Transverse colon (tissue), 4 donors: Measurements from ENCODE around the gene TANK. TPM values are rescaled to one million over a fixed set of nuclear protein-coding genes. Genes with fewer than 3 reads are reported as not detected.

Experiments
- DNase-seq: peaks from one replicate; pipeline ENCODE4 v3.0.0-alpha.2; 2019
- H3K27ac ChIP-seq, 4 donors: fragments of 200-600 bp; sonication (generic); 2 replicates each; pipeline ENCODE4 v1.5.1; 2016 to 2018; ENCODE audit warnings: inconsistent platforms in 4 of 4
- H3K27me3 ChIP-seq: fragments of 200-600 bp; sonication (generic); 2 replicates; pipeline ENCODE4 v1.5.1; 2017; ENCODE audit warnings: inconsistent platforms
- H3K36me3 ChIP-seq, 4 donors: fragments of 200-600 bp; sonication (generic); 2 replicates each; pipeline ENCODE4 v1.5.1; 2017 to 2019; ENCODE audit warnings: inconsistent platforms in 4 of 4
- H3K4me1 ChIP-seq, 4 donors: fragments of 200-600 bp; sonication (generic); 2 replicates each; pipeline ENCODE4 v1.5.1; 2017 to 2020; ENCODE audit warnings: inconsistent platforms in 4 of 4
- H3K4me3 ChIP-seq, 4 donors: fragments of 200-600 bp; sonication (generic); 1 replicate in 1 of 4; 2 replicates in 3 of 4; pipeline versions ENCODE4 v1.5.1 to v1.6.1; 2017 to 2019; ENCODE audit warnings: inconsistent platforms in 4 of 4
- H3K9me3 ChIP-seq, 2 donors: fragments of 200-600 bp; sonication (generic); 2 replicates each; pipeline ENCODE4 v1.5.1; 2017 to 2019; ENCODE audit warnings: inconsistent platforms in 2 of 2
- EP300 ChIP-seq: sonication (generic); formaldehyde crosslinking; IDR thresholded peaks from one replicate; pipeline ENCODE4 v1.6.1; 2017; ENCODE audit warnings: antibody characterized with exemption, low read depth
- POLR2A ChIP-seq: fragments of 450-650 bp; IDR thresholded peaks from one replicate; pipeline ENCODE4 v1.6.1; 2016; ENCODE audit warnings: antibody characterized with exemption, mild to moderate bottlenecking, moderate library complexity
- POLR2AphosphoS5 ChIP-seq, 3 donors: sonication (generic); formaldehyde crosslinking; IDR thresholded peaks; one replicate each; pipeline ENCODE4 v1.6.1; 2016; ENCODE audit warnings: antibody characterized with exemption in 3 of 3
- WGBS, 2 donors: methylation state at CpG; one replicate each; pipeline ENCODE4 v1.1.5; 2018; ENCODE audit warnings: low coverage in 1 of 2; 5-methylcytosine and 5-hydroxymethylcytosine counted together
- in situ Hi-C, 4 donors: fragments of 200-750 bp; cut with MboI; loops; one replicate each; pipeline versions ENCODE4 v1.15.0 to v1.15.1; 2017; ENCODE audit warnings: low sequenced_read_pairs in 3 of 4, low pct_ligation_motif_present in 1 of 4, low pct_unique_long_range_greater_than_20kb in 1 of 4
- intact Hi-C: fragments of 100-400 bp; cut with DNase I; formaldehyde crosslinking; loops from one replicate; pipeline ENCODE4 v1.15.1; 2023; ENCODE audit warnings: low total_unique reads
- total RNA-seq, 4 donors: library from RNA; depleted of rRNA; stranded (reverse); fragments of >200 nt; gene quantifications; one replicate each; pipeline ENCODE4 v1.1.0, GENCODE V29; 2016
- TF ChIP-seq, protein P1 (sequence below), 5 experiments: fragments of 200-600 bp in 3 of 5; fragments of 450-650 bp in 2 of 5; sonication (generic) in 3 of 5; IDR thresholded peaks; 1 replicate in 2 of 5; 2 replicates in 3 of 5; pipeline ENCODE4 v1.5.1; 2016 to 2017; ENCODE audit warnings: antibody characterized with exemption in 5 of 5, inconsistent platforms in 3 of 5, mild to moderate bottlenecking in 2 of 5, moderate library complexity in 1 of 5

The TANK gene
- total RNA-seq, 4 donors from 2014 or later = 35.0 to 107 (median 58.0) TPM

DNA sequence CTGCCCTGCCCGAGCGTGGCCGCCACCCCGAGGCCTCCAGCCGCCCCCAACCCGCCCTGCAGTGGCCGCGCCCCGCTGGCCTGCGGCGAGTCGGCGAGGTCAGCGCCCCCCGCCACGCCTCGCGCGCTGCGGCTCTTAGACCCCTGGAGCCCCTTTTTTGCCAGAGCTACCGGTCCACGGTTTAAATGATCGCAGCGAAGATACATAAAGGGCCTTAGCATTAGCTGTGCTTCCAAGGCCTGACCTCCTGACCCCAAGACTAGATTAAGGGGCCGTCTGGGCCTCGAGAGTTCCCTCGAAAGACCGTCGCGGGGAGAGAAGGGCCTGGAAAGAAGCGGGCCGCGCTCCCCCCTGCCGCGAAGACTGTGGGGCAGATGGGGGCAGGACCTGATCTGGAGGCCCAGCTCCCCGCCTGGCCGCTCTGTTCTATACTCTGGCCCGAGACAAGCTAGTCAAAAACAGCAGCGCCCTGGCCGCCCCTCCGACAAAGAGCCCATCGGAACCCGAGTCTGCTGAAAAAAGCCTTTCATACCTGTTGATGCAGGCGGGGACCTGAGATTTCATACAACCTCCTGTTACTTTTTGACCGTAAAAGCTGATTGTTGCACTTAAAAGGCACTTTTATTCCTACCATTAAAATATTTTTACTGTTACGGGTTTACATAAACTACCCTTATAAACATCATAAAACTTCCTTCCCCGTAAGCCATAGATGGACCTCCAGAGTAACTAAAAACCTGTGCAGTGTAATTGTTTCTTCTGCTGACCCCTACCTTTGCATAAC is 79.3 kb downstream of the TANK start:
- Histone ChIP-seq H3K9me3 (no peaks in the 10 kb centered on the region), H3K27ac (peak overlapping the region in 3 of 4 donors; percentile 24 to 62 (median 47)), H3K27me3 (no peaks in the 10 kb centered on the region), H3K4me1 (peaks cover 3 to 18% (median 8%) of the 10 kb centered on the region in 4 donors), H3K36me3 (peaks cover 0 to 5% (median 0%) of the 10 kb centered on the region in 4 donors), H3K4me3 (peak overlapping the region in 2 of 4 donors; percentile 51 to 60)
- in situ Hi-C loops = no loop called here
- 72 to 92% methylated on average over 4 to 47 of the region's 47 CpGs for WGBS, 2 donors
- no peak for DNase-seq
- intact Hi-C loops = no loop called here
- TF ChIP-seq POLR2AphosphoS5 (IDR thresholded peaks at IDR 0.05) (no peak), POLR2A (no peak), EP300 (no peak)
- TF ChIP-seq, protein P1, sequence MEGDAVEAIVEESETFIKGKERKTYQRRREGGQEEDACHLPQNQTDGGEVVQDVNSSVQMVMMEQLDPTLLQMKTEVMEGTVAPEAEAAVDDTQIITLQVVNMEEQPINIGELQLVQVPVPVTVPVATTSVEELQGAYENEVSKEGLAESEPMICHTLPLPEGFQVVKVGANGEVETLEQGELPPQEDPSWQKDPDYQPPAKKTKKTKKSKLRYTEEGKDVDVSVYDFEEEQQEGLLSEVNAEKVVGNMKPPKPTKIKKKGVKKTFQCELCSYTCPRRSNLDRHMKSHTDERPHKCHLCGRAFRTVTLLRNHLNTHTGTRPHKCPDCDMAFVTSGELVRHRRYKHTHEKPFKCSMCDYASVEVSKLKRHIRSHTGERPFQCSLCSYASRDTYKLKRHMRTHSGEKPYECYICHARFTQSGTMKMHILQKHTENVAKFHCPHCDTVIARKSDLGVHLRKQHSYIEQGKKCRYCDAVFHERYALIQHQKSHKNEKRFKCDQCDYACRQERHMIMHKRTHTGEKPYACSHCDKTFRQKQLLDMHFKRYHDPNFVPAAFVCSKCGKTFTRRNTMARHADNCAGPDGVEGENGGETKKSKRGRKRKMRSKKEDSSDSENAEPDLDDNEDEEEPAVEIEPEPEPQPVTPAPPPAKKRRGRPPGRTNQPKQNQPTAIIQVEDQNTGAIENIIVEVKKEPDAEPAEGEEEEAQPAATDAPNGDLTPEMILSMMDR (IDR thresholded peaks at IDR 0.05) = no peak

DNA sequence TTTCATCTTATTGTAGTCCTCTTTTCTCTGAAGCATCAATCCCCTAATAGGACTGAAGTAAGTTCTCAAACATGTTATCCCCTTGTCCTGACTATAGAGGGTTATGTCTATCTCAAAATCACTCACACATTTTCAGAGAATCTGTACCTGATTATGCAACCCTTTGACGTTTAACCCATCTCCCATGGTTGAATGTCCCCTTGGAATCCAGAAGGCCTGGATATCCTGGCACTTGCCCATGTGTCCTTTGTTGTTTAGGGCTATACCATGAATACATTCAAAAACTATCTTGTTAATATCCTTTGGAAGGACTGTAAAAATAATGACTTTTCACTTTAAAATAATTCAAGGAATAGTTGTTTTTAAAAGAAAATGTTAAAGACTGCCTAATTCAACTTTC is 81.7 kb downstream of the TANK start:
- intact Hi-C loops = no loop called here
- Histone ChIP-seq H3K4me3 (no peak overlapping the region), H3K4me1 (peaks cover 3 to 17% (median 8%) of the 10 kb centered on the region in 4 donors), H3K27me3 (peaks cover 13% of the 10 kb centered on the region), H3K36me3 (no peaks in the 10 kb centered on the region), H3K9me3 (no peaks in the 10 kb centered on the region), H3K27ac (no peak overlapping the region)
- 33 to 55% methylated on average over 1 of the region's 1 CpG for WGBS, 2 donors
- in situ Hi-C loops = no loop called here
- no peak for TF ChIP-seq POLR2AphosphoS5 (IDR thresholded peaks at IDR 0.05)
- TF ChIP-seq, protein P1 (IDR thresholded peaks at IDR 0.05) = no peak
- TF ChIP-seq POLR2A = no peak
- TF ChIP-seq EP300 = no peak
- DNase-seq = no peak

DNA sequence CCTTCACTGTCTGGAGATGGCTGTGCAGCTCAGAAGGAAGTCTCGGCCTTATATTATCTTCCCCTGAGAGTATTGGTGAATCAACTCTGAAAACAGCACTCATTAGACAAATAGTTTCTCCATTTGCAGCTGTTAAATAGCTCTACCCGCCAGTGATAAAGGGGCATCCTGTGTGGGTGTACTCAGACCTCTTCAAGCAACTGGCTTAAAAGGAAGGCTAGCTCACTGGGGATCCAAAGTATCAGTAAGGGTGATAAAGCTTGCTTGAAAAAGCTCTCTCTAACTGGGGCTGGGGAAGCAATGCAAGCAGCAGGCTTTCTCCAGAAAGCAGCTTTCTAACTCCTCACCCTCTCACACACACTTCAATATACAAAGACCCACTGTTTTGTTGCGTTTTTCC is 83.1 kb downstream of the TANK start:
- DNase-seq = no peak
- H3K27ac ChIP-seq = no peak overlapping the region

DNA sequence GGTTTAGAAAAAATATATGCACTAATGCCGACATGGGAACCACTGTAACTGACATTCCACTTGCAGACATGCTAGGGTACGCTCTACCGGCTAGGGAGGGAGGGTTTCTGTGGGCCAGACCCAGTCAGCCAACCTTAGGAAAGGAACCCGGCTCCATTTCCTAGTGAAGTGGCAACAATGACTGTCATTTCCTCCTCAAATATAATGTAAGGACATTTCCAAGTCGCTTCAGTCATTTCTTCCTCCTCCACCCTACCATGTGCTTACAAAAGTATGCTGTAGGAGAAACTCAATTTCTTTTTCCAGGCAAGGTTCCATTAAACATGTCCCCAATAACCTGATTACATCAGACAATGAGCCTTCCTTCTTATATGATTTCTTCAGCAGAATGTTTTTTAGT is 83.7 kb downstream of the TANK start:
- Histone ChIP-seq H3K9me3 (no peaks in the 10 kb centered on the region), H3K4me1 (no peaks in the 10 kb centered on the region), H3K36me3 (no peaks in the 10 kb centered on the region), H3K27ac (peak overlapping the region; percentile 51 to 80 (median 74)), H3K27me3 (peaks cover 17% of the 10 kb centered on the region), H3K4me3 (peak overlapping the region in 2 of 4 donors; percentile 53 to 58)
- 77 to 82% methylated on average over 3 to 5 of the region's 5 CpGs for WGBS, 2 donors
- intact Hi-C loops (no loop called here), in situ Hi-C loops (no loop called here)
- TF ChIP-seq EP300 = no peak
- TF ChIP-seq POLR2AphosphoS5 (IDR thresholded peaks at IDR 0.05) = no peak
- TF ChIP-seq POLR2A = no peak
- TF ChIP-seq, protein P1 (IDR thresholded peaks at IDR 0.05) = no peak
- no peak for DNase-seq

More for the DNA sequence above, 83.1 kb downstream of the TANK start:
- intact Hi-C loops (no loop called here), in situ Hi-C loops (no loop called here)
- Histone ChIP-seq H3K27me3 (peaks cover 15% of the 10 kb centered on the region), H3K4me3 (no peak overlapping the region), H3K4me1 (peaks cover 0 to 3% (median 0%) of the 10 kb centered on the region in 4 donors), H3K9me3 (no peaks in the 10 kb centered on the region), H3K36me3 (no peaks in the 10 kb centered on the region)
- TF ChIP-seq EP300 = no peak
- TF ChIP-seq POLR2AphosphoS5 (IDR thresholded peaks at IDR 0.05) = no peak
- TF ChIP-seq, protein P1 (IDR thresholded peaks at IDR 0.05) = no peak
- TF ChIP-seq POLR2A = no peak
- 79 to 81% methylated on average over 2 to 3 of the region's 3 CpGs for WGBS, 2 donors
